Nephron progenitor cell (in vitro differentiated cells): ENCODE data around the gene CYFIP1.

Experiments used
- DNase-seq: peaks from one replicate; pipeline ENCODE4 v3.0.0; 2021
- H3K27ac Mint-ChIP-seq: 2 replicates; pipeline ENCODE4 v1.8.0; 2021; ENCODE audit warnings: mild to moderate bottlenecking, moderate library complexity, mixed read lengths
- H3K27me3 Mint-ChIP-seq: 2 replicates; pipeline ENCODE4 v1.8.0; 2021; ENCODE audit warnings: mild to moderate bottlenecking, low read depth, mixed read lengths; ENCODE audit not compliant: poor library complexity
- H3K36me3 Mint-ChIP-seq: 2 replicates; pipeline ENCODE4 v1.8.0; 2021; ENCODE audit warnings: low read depth, mixed read lengths
- H3K4me1 Mint-ChIP-seq: 2 replicates; pipeline ENCODE4 v1.8.0; 2021; ENCODE audit warnings: mixed read lengths
- H3K4me3 Mint-ChIP-seq: 2 replicates; pipeline ENCODE4 v1.8.0; 2021; ENCODE audit warnings: mild to moderate bottlenecking, moderate library complexity, mixed read lengths
- H3K9me3 Mint-ChIP-seq: 2 replicates; pipeline ENCODE4 v1.8.0; 2021; ENCODE audit warnings: mild to moderate bottlenecking, moderate library complexity, mixed read lengths
- CTCF ChIP-seq: fragments of 200-600 bp; sonication (generic); IDR thresholded peaks from 2 replicates; pipeline ENCODE4 v1.5.0; 2021; ENCODE audit warnings: antibody characterized with exemption

CYFIP1 gene

GRCh38 chr15:22949074-22949547, 31.1 kb downstream of the CYFIP1 start:
- no peak for TF ChIP-seq CTCF
- H3K36me3 Mint-ChIP-seq: peaks cover 8% of the 10 kb centered on the region
- peak; percentile 60 for DNase-seq
- H3K27me3 Mint-ChIP-seq: peaks cover 3% of the 10 kb centered on the region
- no peaks in the 10 kb centered on the region for H3K9me3 Mint-ChIP-seq
- no peak overlapping the region for H3K27ac Mint-ChIP-seq
- H3K4me3 Mint-ChIP-seq: peak overlapping the region; percentile 71
- peaks cover 51% of the 10 kb centered on the region for H3K4me1 Mint-ChIP-seq

DNA sequence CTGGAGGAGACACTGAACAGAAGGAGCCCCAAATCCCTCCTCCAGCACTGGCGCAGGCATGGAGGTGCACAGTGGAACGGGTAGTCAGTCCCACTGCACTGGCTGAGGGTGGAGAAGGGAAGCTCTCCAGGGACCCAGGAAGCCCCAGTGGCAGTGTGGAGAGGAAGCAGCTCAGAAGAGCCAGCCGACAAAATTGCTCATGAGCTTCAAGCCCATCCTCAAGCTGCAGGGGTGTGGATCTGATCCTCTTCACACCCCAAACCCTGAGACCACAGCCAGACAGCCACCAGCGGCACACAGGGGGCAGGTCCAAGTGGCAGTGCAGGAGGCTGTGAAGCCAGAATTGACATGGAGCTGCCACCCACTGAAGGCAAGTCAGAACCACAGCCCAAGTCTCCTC, 32.1 kb downstream of the CYFIP1 start:
- peaks cover 40% of the 10 kb centered on the region for H3K4me1 Mint-ChIP-seq
- no peaks in the 10 kb centered on the region for H3K9me3 Mint-ChIP-seq
- peaks cover 3% of the 10 kb centered on the region for H3K27me3 Mint-ChIP-seq
- H3K27ac Mint-ChIP-seq: peak overlapping the region; percentile 64
- peaks cover 16% of the 10 kb centered on the region for H3K36me3 Mint-ChIP-seq
- DNase-seq: no peak
- no peak for TF ChIP-seq CTCF
- no peak overlapping the region for H3K4me3 Mint-ChIP-seq

DNA sequence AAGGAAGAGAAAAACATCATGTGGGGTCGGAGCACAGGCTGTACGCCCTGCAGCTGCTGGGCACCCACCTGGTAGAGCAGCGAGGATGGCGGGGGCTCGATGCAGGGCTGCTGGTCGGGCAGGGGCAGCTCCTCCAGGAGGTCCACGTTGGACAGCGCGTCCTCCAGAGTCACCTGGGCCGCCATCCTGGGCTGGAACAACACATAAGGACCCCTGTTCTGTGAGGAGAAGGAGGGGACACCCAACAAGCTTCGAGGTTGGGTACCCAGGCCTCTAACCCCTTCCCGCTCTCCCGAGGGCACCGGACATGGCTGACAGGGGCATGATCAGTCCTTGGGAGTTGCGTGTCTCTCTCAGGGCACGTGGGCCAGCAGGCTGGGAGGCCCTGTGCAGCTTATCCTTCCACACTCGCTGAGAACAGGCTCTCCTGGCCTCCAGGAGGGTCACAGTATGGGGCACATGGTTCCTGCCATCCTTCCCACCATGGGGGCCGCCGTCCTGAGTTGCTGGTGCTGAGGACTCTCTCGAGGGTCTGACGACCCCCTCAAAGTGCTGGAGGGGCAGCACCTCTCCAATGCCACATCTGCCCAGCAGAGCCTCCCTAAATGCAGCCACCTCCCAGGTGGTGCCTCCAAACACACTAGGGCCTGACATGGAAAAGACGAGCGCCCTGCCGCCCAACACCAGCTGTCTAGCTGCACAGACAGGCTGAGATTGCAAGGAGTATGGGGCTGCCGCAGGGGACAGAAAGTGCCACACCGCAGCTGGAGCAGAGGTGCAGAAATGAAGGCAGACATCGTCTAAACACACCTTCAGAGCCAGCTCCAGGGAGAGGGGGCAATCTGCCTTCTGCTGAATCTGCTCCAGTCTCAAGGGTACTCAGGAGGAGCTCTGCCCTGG, 32.8 kb downstream of the CYFIP1 start:
- no peak for DNase-seq
- Mint-ChIP-seq H3K27me3 (peaks cover 3% of the 10 kb centered on the region), H3K9me3 (no peaks in the 10 kb centered on the region), H3K27ac (no peak overlapping the region), H3K4me1 (peaks cover 34% of the 10 kb centered on the region), H3K36me3 (peaks cover 18% of the 10 kb centered on the region), H3K4me3 (no peak overlapping the region)
- no peak for TF ChIP-seq CTCF

- no peak for DNase-seq
- Mint-ChIP-seq H3K27ac (no peak overlapping the region), H3K27me3 (peaks cover 3% of the 10 kb centered on the region), H3K4me1 (peaks cover 21% of the 10 kb centered on the region), H3K9me3 (no peaks in the 10 kb centered on the region), H3K4me3 (no peak overlapping the region), H3K36me3 (peaks cover 18% of the 10 kb centered on the region)
- no peak for TF ChIP-seq CTCF
Observed at GRCh38 chr15:22945071-22945470, 35.1 kb downstream of the CYFIP1 start.

DNA sequence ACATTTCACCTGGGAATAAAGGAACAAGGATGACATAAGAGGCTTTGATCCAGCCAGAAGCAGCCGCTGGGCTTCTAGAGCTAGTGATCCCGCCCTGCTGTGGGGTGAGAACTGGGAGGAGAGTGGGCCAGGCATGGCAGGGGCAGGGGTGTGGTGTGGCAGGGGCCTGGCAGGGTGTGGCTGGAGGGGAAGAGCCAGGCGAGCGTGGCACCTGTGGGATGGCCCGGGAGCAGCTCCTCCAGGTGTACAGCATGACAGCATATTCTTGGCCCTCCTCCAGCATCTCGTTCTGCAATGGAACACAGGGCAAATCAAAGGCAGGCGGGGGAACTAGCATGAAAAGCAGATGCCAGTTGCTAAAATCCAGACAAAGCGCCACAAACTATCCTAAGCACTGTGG, 35.5 kb downstream of the CYFIP1 start:
- Mint-ChIP-seq H3K27ac (no peak overlapping the region), H3K27me3 (peaks cover 3% of the 10 kb centered on the region), H3K9me3 (no peaks in the 10 kb centered on the region), H3K4me3 (no peak overlapping the region), H3K36me3 (peaks cover 18% of the 10 kb centered on the region), H3K4me1 (peaks cover 16% of the 10 kb centered on the region)
- DNase-seq: no peak
- TF ChIP-seq CTCF: no peak

GRCh38 chr15:22942877-22943276, 37.3 kb downstream of the CYFIP1 start:
- Mint-ChIP-seq H3K27ac (no peak overlapping the region), H3K27me3 (peaks cover 3% of the 10 kb centered on the region), H3K9me3 (no peaks in the 10 kb centered on the region), H3K36me3 (peaks cover 18% of the 10 kb centered on the region), H3K4me1 (no peaks in the 10 kb centered on the region), H3K4me3 (no peak overlapping the region)
- no peak for DNase-seq
- TF ChIP-seq CTCF: no peak
